GM15510 (cell line): ENCODE results near the gene SGMS2.

Experiments
- POLR2A ChIP-seq: IDR thresholded peaks from 3 replicates; pipeline ENCODE4 v1.6.1; 2011; ENCODE audit warnings: borderline replicate concordance; ENCODE audit not compliant: insufficient read length; ENCODE audit errors: extremely low read depth

SGMS2 gene

DNA sequence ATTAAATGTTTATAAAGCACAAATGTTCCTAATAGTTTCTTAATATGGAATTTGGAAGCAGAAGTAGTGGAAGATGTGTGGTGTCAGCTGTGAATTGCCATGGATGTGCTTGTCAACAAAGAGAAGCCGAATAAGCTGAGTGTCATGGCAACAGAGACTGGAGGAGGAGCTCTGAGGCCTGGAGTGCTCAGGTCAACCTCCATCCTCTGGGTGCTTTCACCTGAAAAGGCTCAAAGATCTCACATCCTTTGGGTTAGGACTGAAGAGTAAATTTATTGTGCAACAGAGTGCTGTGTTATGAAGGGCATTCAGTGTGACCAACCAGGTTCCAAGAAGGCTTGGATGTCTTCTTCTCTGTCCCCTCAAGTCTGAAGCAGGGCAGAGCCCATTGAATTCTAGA, 18.7 kb downstream of the SGMS2 start:
- no peak for TF ChIP-seq POLR2A

- no peak for TF ChIP-seq POLR2A
Measured at GRCh38 chr4:107845681-107846080, 20.9 kb downstream of the SGMS2 start.

GRCh38 chr4:107850438-107850837, 25.7 kb downstream of the SGMS2 start:
- no peak for TF ChIP-seq POLR2A

DNA sequence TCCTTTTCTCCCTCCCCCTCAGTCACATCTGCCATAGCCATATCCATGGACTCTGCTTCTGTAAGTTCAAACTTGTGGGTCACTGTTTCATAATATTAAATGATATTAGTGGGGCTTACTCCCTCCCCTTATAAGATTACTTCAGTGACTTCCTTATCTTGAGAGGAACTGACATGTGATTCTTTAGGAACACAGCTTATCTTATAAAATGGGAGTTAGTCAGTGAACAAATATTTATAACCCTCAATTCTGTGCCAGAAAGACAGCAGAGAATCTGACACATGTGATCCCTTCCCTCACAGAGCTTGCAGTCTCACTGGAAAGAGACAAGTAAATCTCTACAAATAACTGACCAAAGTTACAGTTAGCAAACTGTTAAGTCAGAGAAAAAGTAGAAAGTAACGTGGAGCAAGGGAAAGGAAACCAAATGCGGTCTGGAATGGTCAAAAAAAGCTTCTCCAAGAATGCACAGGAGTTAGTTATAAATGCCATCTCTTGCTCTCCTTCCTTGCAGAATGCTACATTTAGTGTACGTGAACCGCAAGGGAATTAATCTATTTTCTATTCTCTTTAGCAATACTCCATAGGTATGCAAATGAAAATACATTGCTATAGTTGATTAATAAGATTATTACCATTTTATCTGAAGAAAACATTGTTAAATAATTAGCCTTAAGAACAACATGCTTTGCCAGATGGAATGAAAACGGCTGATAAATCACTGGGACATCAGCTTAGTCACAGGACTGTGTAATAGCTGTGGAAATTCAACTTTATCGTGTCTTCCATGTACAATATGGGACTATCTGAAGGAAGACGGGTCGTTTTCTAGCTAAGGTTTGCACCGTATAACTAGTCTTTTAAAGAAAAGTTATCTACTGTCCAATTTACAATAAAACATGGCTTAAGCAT, 29.0 kb downstream of the SGMS2 start:
- no peak for TF ChIP-seq POLR2A

DNA sequence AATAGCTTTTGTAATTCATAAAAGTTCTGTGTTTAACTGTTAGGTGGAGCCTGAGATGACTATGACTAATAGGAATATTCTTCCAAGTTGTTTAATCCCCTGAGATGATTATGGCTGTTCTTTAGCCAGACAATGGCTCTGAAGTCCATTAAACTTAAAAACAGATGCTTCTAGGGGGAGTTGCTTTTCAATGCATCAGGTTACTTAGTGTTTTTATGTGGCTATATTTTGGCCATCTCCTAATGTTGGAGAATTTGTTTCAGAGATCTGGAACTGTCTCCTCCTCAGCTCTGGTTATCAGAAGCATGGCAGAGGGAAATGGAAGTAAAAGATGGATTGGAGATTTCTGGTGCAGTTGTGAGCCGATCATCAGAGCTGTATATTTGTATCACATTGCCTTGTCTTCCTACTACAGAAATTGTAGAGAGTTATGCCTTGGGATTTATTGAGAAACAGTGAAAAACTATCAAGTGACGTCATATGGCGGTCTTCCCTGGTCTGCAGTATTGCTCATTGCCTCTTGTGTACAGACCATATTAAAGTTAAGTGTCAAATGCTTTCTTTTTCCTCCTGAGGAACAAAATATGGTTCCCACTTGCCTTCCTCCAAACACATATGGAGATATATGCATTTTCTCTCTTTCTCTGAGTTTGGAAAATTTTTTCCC, 29.8 kb downstream of the SGMS2 start:
- no peak for TF ChIP-seq POLR2A

GRCh38 chr4:107855723-107856122, 31.0 kb downstream of the SGMS2 start:
- TF ChIP-seq POLR2A = no peak

- no peak for TF ChIP-seq POLR2A
Measured at GRCh38 chr4:107856901-107857300, 32.2 kb downstream of the SGMS2 start.

- TF ChIP-seq POLR2A = no peak
Measured at GRCh38 chr4:107857741-107858140, 33.0 kb downstream of the SGMS2 start.

- no peak for TF ChIP-seq POLR2A
Measured at GRCh38 chr4:107858158-107858742, 33.5 kb downstream of the SGMS2 start.

DNA sequence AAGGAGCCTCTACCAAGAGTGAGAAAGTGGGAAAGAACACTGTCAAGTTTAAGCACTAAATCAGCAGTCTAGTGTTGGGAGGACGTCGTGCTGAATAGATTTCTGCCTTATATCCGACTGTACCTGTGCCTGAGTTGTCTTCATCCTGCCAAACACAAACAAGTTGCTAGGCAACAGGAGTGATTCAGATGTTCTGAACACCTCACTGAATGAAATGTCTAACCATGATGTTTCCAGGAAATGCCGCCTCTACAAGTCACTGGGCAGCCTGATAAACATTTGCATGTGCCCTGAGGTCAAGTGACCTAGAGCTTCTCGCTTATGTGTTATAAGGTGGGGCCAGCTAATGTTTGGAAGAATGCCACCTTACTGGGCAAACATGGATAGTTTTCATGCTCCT, 37.9 kb downstream of the SGMS2 start:
- no peak for TF ChIP-seq POLR2A

DNA sequence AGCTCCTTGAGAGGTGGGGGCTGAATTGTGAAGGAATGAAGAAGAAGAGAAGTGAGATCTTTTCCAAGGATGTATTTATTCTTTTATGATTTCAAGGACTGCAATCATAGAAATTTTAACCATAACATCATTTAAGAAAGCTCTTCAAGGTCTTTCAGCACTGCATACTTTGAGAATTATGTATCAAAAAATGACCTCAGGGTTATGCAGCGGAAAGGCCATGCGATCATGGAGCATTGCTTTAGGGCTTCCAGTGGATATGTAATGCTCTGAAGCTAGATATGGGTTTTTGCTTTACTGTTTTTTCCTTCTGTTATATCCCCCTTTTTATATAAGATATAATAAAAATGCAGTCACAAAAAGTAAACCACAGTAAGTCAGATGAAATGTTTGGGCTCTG, 38.7 kb downstream of the SGMS2 start:
- TF ChIP-seq POLR2A = no peak

GRCh38 chr4:107863850-107864371, 39.2 kb downstream of the SGMS2 start:
- no peak for TF ChIP-seq POLR2A

DNA sequence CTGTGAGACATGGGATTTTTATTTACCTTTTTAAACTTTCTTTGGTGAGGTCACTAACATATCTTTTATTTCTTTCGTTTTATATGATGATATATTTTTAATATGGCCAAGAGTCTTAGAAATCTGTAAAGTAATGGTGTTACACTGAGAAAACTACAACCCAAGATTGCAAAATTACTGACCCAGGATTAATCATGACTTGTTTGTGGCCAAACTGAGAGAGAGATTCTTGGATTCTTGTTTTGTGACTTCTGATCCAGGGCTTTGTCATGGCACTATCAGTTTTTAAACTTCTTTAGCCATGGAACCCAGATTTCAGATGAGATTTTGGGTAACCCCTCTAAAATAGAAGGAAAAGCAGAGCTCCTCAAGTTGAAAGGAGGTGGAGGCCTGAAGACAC, 42.0 kb downstream of the SGMS2 start:
- no peak for TF ChIP-seq POLR2A

DNA sequence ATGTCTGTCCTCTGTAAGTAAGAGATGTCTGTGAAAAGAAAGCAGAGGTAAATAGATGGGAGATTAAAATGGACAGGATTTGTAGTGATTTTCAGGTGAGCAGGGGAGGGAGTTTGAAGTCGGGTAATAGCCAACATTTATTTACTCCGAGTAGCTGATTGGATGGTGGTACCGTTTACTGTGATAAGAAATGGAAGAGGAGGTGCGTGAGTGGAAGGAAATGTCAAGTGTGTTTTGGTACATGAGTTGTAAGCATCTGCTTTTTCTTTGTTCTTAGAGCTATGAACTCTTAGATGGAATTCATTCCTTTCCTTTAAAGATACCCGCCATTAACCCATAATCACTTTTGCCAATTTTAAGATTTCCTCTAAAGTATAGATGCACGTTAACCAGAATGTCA, 45.5 kb downstream of the SGMS2 start:
- TF ChIP-seq POLR2A = no peak
